Panc1 (cell line): ENCODE measurements around the gene LEAP2.

ENCODE experiments used
- CTCF ChIP-seq: fragments of 450-650 bp; IDR thresholded peaks from 2 replicates; pipeline ENCODE4 v1.5.1; 2017; ENCODE audit warnings: mild to moderate bottlenecking
- REST ChIP-seq, 2 experiments: IDR thresholded peaks; 2 replicates each; pipeline ENCODE4 v1.6.1; 2011 to 2012; ENCODE audit warnings: low read depth in 2 of 2, control low read depth in 1 of 2, low read length in 1 of 2, mild to moderate bottlenecking in 1 of 2, moderate library complexity in 1 of 2; ENCODE audit not compliant: insufficient read depth in 1 of 2
- TCF7L2 ChIP-seq: IDR thresholded peaks from 2 replicates; pipeline ENCODE4 v1.6.1; 2011; ENCODE audit warnings: mild to moderate bottlenecking, low read depth, low read length, inconsistent platforms

GRCh38 chr5:132898094-132898493 is 24.6 kb downstream of the LEAP2 start:
- no peak for TF ChIP-seq CTCF
- TF ChIP-seq TCF7L2 = no peak
- no peak for TF ChIP-seq REST (IDR thresholded peaks at IDR 0.05; ENCODE audit: insufficient read depth in 1 of 2, low read depth in 2 of 2, low read length in 1 of 2)
